ENCODE measurements around the gene SDHAF3.

The SDHAF3 gene

DNA sequence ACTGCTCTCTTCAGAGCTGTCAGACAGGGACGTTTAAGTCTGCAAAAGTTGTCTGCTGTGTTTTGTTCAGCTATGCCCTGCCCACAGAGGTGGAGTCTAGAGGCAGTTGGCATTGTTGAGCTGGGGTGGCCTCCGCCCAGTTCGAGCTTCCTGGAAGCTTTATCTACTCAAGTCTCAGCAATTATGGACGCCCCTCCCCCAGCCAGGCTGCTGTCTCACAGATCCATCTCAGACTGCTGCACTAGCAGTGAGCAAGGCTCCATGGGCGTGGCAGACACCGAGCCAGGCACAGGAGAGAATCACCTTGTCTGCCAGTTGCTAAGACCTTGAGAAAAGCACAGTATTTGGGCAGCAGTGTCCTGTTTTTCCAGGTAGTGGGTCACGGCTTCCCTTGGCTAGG is 98.1 kb downstream of the SDHAF3 start:
- DNase-seq (ENCODE audit: low read depth) = no peak
- TF ChIP-seq, protein P1, sequence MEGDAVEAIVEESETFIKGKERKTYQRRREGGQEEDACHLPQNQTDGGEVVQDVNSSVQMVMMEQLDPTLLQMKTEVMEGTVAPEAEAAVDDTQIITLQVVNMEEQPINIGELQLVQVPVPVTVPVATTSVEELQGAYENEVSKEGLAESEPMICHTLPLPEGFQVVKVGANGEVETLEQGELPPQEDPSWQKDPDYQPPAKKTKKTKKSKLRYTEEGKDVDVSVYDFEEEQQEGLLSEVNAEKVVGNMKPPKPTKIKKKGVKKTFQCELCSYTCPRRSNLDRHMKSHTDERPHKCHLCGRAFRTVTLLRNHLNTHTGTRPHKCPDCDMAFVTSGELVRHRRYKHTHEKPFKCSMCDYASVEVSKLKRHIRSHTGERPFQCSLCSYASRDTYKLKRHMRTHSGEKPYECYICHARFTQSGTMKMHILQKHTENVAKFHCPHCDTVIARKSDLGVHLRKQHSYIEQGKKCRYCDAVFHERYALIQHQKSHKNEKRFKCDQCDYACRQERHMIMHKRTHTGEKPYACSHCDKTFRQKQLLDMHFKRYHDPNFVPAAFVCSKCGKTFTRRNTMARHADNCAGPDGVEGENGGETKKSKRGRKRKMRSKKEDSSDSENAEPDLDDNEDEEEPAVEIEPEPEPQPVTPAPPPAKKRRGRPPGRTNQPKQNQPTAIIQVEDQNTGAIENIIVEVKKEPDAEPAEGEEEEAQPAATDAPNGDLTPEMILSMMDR (conservative IDR thresholded peaks at IDR 0.05; ENCODE audit: low read depth, low read length) = no peak
- no peak overlapping the region for H3K4me3 ChIP-seq (ENCODE audit: low read depth, low read length)

DNA sequence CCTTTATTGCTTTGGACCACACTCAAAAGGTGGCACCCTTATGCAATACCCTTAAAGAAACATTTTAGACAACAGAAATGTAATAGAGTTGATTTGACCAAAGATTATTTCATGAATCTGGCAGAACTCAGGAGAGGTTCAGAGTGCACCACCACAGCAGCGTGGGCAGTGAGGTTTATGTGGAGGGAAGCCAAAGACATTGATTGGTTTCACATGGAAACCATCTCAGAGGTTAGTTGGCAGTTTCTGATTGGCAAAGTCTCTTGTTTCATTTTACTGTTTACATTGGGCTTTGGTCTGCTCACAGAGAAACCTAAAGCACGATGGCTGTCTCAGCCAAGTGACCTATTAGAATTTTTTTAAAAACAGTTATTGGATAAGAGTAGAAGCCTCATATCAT is 101.3 kb downstream of the SDHAF3 start:
- H3K4me3 ChIP-seq (ENCODE audit: low read depth, low read length) = no peak overlapping the region
- TF ChIP-seq, protein P1 (conservative IDR thresholded peaks at IDR 0.05; ENCODE audit: low read depth, low read length) = no peak
- DNase-seq (ENCODE audit: low read depth) = no peak

DNA sequence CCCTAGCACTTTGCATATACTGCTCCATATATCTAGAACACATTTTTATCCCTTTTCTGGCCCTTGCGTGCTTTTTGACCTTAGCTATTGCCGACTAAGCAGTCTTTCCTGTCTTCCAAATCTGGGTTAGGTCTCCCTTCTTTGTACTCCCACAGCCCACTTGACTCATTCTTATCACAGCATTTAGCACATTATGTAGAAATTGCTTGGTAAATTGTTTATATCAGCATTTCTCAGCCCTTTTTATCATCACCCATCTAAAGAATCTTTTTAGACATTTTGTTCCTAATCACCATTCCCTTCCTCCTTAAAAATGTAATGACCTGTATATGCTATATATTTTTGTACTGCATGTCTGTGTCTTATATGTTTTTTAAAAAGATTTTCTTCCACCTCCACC is 101.7 kb downstream of the SDHAF3 start:
- H3K4me3 ChIP-seq (ENCODE audit: low read depth, low read length) = no peak overlapping the region
- no peak for DNase-seq (ENCODE audit: low read depth)

DNA sequence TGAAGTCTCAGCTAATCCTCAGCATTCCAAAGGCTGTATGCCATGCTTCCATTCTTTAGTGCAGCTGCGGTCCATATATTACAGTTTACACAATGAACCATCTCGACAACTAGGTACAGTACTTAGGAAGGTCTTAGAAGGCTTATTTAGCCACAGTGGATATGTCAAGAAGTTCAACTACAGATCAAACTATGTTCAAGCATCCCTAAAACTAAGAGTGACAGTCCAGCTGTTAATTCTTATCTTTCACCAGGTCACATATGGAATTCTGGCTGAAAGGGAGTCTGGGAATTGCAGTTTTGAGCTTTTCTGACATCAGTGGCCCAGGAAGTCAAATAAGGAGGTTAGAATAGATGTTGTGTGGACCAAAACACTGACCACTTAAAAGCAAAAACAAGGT is 106.8 kb downstream of the SDHAF3 start:
- H3K4me3 ChIP-seq (ENCODE audit: low read depth, low read length) = no peak overlapping the region
- TF ChIP-seq, protein P1 (conservative IDR thresholded peaks at IDR 0.05; ENCODE audit: low read depth, low read length) = no peak
- DNase-seq (ENCODE audit: low read depth) = no peak

More for the DNA sequence above, 101.7 kb downstream of the SDHAF3 start:
- TF ChIP-seq, protein P1 (conservative IDR thresholded peaks at IDR 0.05; ENCODE audit: low read depth, low read length) = no peak

DNA sequence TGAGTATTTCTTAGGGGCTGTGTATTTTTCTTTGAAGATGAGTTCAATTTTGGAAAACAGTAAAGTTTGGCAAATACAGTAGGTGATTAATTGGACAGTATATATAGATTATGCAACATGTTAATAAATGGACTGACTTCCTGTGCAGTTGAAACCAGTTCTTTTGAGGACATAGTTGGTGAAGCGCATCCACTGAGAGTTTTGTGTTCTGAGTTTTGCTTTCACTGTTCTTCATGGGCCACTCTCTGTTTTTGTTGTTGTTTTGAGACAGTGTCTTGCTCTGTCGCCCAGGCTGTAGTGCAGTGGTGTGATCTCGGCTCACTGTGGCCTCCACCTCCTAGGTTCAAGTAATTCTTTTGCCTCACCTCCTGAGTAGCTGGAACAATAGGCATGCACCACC is 109.0 kb downstream of the SDHAF3 start:
- TF ChIP-seq, protein P1 (conservative IDR thresholded peaks at IDR 0.05; ENCODE audit: low read depth, low read length) = no peak
- DNase-seq (ENCODE audit: low read depth) = no peak
- no peak overlapping the region for H3K4me3 ChIP-seq (ENCODE audit: low read depth, low read length)
